ENCODE measurements around the gene SGMS1. TPM values are rescaled to one million over a fixed set of nuclear protein-coding genes. Genes with fewer than 3 reads are reported as not detected.

The SGMS1 gene
- total RNA-seq, 1 donor = 68.0 TPM

DNA sequence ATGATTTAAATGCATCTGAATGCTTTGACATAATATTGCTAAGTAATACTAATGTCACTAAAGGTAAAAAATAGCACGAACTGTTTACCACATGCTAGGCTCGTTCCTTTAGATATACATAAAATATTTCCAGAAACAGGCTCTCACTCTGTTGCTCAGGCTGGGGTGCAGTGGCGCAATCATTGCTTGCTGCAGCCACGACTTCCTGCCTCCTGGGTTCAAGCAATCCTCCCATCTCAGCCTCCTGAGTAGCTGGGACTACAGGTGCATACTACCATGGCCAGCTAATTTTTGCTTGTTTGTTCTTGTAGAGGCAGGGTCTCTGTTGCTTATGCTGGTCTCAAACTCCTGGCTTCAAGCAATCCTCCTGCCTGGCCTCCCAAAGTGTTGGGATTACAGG is 183.3 kb downstream of the SGMS1 start:
- H3K4me2 ChIP-seq (ENCODE audit: insufficient read depth, low read length) = no peak overlapping the region
- TF ChIP-seq, protein P1, sequence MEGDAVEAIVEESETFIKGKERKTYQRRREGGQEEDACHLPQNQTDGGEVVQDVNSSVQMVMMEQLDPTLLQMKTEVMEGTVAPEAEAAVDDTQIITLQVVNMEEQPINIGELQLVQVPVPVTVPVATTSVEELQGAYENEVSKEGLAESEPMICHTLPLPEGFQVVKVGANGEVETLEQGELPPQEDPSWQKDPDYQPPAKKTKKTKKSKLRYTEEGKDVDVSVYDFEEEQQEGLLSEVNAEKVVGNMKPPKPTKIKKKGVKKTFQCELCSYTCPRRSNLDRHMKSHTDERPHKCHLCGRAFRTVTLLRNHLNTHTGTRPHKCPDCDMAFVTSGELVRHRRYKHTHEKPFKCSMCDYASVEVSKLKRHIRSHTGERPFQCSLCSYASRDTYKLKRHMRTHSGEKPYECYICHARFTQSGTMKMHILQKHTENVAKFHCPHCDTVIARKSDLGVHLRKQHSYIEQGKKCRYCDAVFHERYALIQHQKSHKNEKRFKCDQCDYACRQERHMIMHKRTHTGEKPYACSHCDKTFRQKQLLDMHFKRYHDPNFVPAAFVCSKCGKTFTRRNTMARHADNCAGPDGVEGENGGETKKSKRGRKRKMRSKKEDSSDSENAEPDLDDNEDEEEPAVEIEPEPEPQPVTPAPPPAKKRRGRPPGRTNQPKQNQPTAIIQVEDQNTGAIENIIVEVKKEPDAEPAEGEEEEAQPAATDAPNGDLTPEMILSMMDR (IDR thresholded peaks at IDR 0.05; ENCODE audit: extremely low read depth, low read depth, low read length) = no peak

DNA sequence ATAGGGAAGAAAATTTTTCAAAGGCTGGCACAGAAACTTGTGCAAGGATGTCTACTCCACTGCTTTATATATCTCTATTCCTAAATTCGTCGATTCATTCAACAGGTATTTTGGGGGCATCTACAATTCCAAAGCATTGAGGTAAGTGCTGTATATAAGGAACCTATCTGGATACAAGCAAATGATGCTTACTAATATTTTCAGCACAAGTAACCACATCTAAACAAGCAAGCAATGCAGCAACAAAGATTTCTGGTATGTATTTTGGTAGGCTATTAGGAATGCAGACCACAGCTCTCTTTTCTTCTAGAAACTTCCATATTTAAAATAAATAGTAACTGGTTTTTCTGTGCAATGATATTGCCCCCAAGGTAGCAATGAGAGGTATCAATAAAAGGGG is 183.9 kb downstream of the SGMS1 start:
- Histone ChIP-seq H3K79me2 (ENCODE audit: insufficient read depth, low read length) (no peaks in the 10 kb centered on the region), H3K4me2 (ENCODE audit: insufficient read depth, low read length) (no peak overlapping the region), H4K20me1 (ENCODE audit: insufficient read depth, low read length) (no peaks in the 10 kb centered on the region), H3K36me3 (ENCODE audit: insufficient read depth, low read length) (no peaks in the 10 kb centered on the region), H3K27ac (ENCODE audit: low read depth, low read length) (no peak overlapping the region), H3K4me3 (ENCODE audit: insufficient read depth, low read length) (no peak overlapping the region), H3K27me3 (ENCODE audit: insufficient read depth, low read length) (no peaks in the 10 kb centered on the region), H2AFZ (ENCODE audit: low read length) (no peak overlapping the region), H3K4me1 (ENCODE audit: insufficient read depth, low read length) (no peaks in the 10 kb centered on the region), H3K9me3 (ENCODE audit: low read depth, low read length) (no peaks in the 10 kb centered on the region)
- TF ChIP-seq, protein P1 (IDR thresholded peaks at IDR 0.05; ENCODE audit: extremely low read depth, low read depth, low read length) = no peak
- no peak for DNase-seq (ENCODE audit: insufficient read length, low spot score, missing footprints)

More for the DNA sequence above, 183.3 kb downstream of the SGMS1 start:
- no peaks in the 10 kb centered on the region for H3K36me3 ChIP-seq (ENCODE audit: insufficient read depth, low read length)
- no peaks in the 10 kb centered on the region for H3K4me1 ChIP-seq (ENCODE audit: insufficient read depth, low read length)
- no peaks in the 10 kb centered on the region for H3K9me3 ChIP-seq (ENCODE audit: low read depth, low read length)
- H2AFZ ChIP-seq (ENCODE audit: low read length) = no peak overlapping the region
- no peak overlapping the region for H3K27ac ChIP-seq (ENCODE audit: low read depth, low read length)
- no peaks in the 10 kb centered on the region for H4K20me1 ChIP-seq (ENCODE audit: insufficient read depth, low read length)
- no peaks in the 10 kb centered on the region for H3K27me3 ChIP-seq (ENCODE audit: insufficient read depth, low read length)
- no peak for DNase-seq (ENCODE audit: insufficient read length, low spot score, missing footprints)
- H3K79me2 ChIP-seq (ENCODE audit: insufficient read depth, low read length) = no peaks in the 10 kb centered on the region
- H3K4me3 ChIP-seq (ENCODE audit: insufficient read depth, low read length) = no peak overlapping the region

DNA sequence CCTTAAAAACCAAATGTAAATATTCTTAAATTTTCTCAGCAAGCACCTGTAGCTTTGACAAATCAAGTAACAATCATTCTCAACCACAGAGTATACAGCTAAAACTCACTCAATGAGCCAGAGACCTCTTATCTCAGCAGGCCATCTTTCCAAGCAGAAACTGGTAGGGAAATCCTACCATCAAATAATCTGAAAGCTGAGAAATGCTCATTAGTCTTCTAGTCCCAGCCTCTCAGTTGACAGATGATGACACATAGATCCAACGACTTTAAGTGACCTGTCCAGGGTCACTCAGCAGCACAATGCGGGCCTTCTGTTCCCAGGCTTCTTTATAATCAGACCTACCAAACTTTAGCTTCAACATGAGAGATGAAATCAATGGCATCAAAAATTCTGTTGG is 184.6 kb downstream of the SGMS1 start:
- Histone ChIP-seq H2AFZ (ENCODE audit: low read length) (no peak overlapping the region), H3K27me3 (ENCODE audit: insufficient read depth, low read length) (no peaks in the 10 kb centered on the region), H4K20me1 (ENCODE audit: insufficient read depth, low read length) (no peaks in the 10 kb centered on the region), H3K4me1 (ENCODE audit: insufficient read depth, low read length) (no peaks in the 10 kb centered on the region), H3K36me3 (ENCODE audit: insufficient read depth, low read length) (no peaks in the 10 kb centered on the region), H3K27ac (ENCODE audit: low read depth, low read length) (no peak overlapping the region), H3K4me3 (ENCODE audit: insufficient read depth, low read length) (no peak overlapping the region), H3K9me3 (ENCODE audit: low read depth, low read length) (no peaks in the 10 kb centered on the region), H3K4me2 (ENCODE audit: insufficient read depth, low read length) (no peak overlapping the region), H3K79me2 (ENCODE audit: insufficient read depth, low read length) (no peaks in the 10 kb centered on the region)
- no peak for DNase-seq (ENCODE audit: insufficient read length, low spot score, missing footprints)
- TF ChIP-seq, protein P1 (IDR thresholded peaks at IDR 0.05; ENCODE audit: extremely low read depth, low read depth, low read length) = no peak

DNA sequence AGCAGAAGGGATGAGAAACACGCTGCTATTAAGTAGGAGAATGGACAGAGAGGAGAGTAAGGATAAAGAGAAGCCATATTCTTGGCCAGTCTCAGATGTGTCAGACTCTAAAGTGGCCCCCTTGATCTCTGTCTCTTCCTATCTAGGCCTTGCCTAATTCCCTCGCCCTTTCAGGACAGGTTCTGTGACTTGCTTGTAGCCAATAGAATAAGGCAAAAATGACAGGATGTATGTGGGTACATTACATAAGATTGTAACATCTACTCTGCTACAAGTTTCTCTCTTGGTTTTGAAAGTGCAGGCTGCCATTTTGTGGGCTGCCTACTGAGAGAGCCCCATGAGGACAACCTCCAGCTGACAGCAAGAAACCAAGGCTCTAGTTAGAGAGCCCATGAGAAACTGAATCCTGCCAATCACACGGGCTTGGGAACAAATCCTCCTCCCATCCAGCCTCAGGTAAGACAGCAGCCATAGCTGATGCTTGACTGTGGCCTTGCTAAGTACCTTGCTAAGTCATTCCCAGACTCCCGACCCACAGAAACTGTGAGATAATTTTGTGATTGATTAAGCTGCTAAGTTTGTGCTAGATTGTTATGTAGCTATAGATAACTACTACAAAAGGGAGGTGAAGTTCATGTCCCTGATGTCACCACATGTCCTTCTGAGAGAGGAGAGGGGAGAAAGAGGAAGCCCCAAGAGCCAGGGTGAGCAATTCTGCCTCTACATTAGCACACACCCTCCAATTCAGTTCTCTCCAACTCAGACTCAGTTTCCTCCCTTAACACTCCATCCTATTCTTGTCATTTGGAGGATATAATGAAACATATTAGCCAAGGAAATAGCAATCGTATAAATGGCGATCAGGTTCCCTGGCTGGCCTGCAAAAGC is 185.5 kb downstream of the SGMS1 start:
- no peaks in the 10 kb centered on the region for H3K36me3 ChIP-seq (ENCODE audit: insufficient read depth, low read length)
- H3K27me3 ChIP-seq (ENCODE audit: insufficient read depth, low read length) = no peaks in the 10 kb centered on the region

More for the DNA sequence above, 185.5 kb downstream of the SGMS1 start:
- Histone ChIP-seq H4K20me1 (ENCODE audit: insufficient read depth, low read length) (no peaks in the 10 kb centered on the region), H3K79me2 (ENCODE audit: insufficient read depth, low read length) (no peaks in the 10 kb centered on the region), H3K9me3 (ENCODE audit: low read depth, low read length) (no peaks in the 10 kb centered on the region), H2AFZ (ENCODE audit: low read length) (no peak overlapping the region), H3K27ac (ENCODE audit: low read depth, low read length) (no peak overlapping the region), H3K4me3 (ENCODE audit: insufficient read depth, low read length) (no peak overlapping the region), H3K4me2 (ENCODE audit: insufficient read depth, low read length) (no peak overlapping the region), H3K4me1 (ENCODE audit: insufficient read depth, low read length) (no peaks in the 10 kb centered on the region)
- no peak for DNase-seq (ENCODE audit: insufficient read length, low spot score, missing footprints)
- TF ChIP-seq, protein P1 (IDR thresholded peaks at IDR 0.05; ENCODE audit: extremely low read depth, low read depth, low read length) = no peak
